ENCODE data around the gene PRKAG2.

GRCh38 chr7:151844825-151845200, 32.1 kb downstream of the PRKAG2 start:
- no peak for TF ChIP-seq CTCF (IDR thresholded peaks at IDR 0.05)
- TF ChIP-seq POLR2A (IDR thresholded peaks at IDR 0.05), result no peak
